HEK293 (cell line): ENCODE data around the gene ZNF423.

Experiments
- CTCF ChIA-PET: fragments of 350-600 bp; formaldehyde crosslinking; extraction: SDS; loops from one replicate; lab custom pipeline; 2021; ENCODE audit warnings: antibody characterized with exemption; lab: Yijun Ruan, JAX
- POLR2A ChIA-PET: fragments of 300-600 bp; formaldehyde crosslinking; extraction: SDS; loops from one replicate; lab custom pipeline; 2020; ENCODE audit warnings: antibody characterized with exemption, inconsistent platforms; lab: Yijun Ruan, JAX
- H3K27ac ChIP-seq: fragments of 200-500 bp; sonication (Bioruptor generic); 2 replicates; pipeline ENCODE4 v1.5.1; 2014; ENCODE audit warnings: low read depth, low read length, control low read depth, inconsistent platforms; ENCODE audit errors: extremely low read depth
- H3K36me3 ChIP-seq, 2 experiments: fragments of 200-500 bp in 1 of 2; sonication (Bioruptor generic) in 1 of 2; 1 replicate in 1 of 2; 2 replicates in 1 of 2; pipeline ENCODE4 v1.5.1; 2014 to 2017; ENCODE audit warnings: inconsistent platforms in 2 of 2, low read length in 2 of 2; ENCODE audit not compliant: control insufficient read depth in 2 of 2, insufficient read depth in 1 of 2
- H3K4me1 ChIP-seq: fragments of 200-500 bp; sonication (Bioruptor generic); 2 replicates; pipeline ENCODE4 v1.5.1; 2014; ENCODE audit warnings: mild to moderate bottlenecking, low read length, inconsistent platforms; ENCODE audit not compliant: control insufficient read depth, insufficient read depth
- H3K4me3 ChIP-seq: 2 replicates; pipeline ENCODE4 v1.5.1; 2011; ENCODE audit warnings: low read depth, mild to moderate bottlenecking, control low read depth, low read length, moderate library complexity
- H3K9me3 ChIP-seq: fragments of 200-500 bp; sonication (Bioruptor generic); 2 replicates; pipeline ENCODE4 v1.5.1; 2014; ENCODE audit warnings: low read depth, low read length, inconsistent platforms; ENCODE audit not compliant: control insufficient read depth, insufficient read depth
- GLIS1 ChIP-seq: fragments of 450-650 bp; formaldehyde crosslinking; IDR thresholded peaks from 2 replicates; pipeline ENCODE4 v1.5.1; 2016; ENCODE audit warnings: missing biosample characterization, missing genetic modification characterization
- KLF17 ChIP-seq: fragments of 450-650 bp; formaldehyde crosslinking; IDR thresholded peaks from 2 replicates; pipeline ENCODE4 v1.5.1; 2016; ENCODE audit warnings: missing biosample characterization, missing genetic modification characterization
- KLF8 ChIP-seq: fragments of 450-650 bp; formaldehyde crosslinking; IDR thresholded peaks from 2 replicates; pipeline ENCODE4 v1.5.1; 2016; ENCODE audit warnings: missing biosample characterization, missing genetic modification characterization
- MEIS1 ChIP-seq: sonication (generic); formaldehyde crosslinking; IDR thresholded peaks from 2 replicates; pipeline ENCODE4 v1.8.1; 2022; ENCODE audit warnings: missing genetic modification reagents, mild to moderate bottlenecking, borderline replicate concordance
- ZFP37 ChIP-seq: fragments of 450-650 bp; formaldehyde crosslinking; IDR thresholded peaks from 2 replicates; pipeline ENCODE4 v1.5.1; 2016; ENCODE audit warnings: missing biosample characterization, missing genetic modification characterization
- ZFP41 ChIP-seq: fragments of 450-650 bp; formaldehyde crosslinking; IDR thresholded peaks from 2 replicates; pipeline ENCODE4 v1.5.1; 2016; ENCODE audit warnings: missing biosample characterization, missing genetic modification characterization, borderline replicate concordance
- ZIC2 ChIP-seq: fragments of 450-650 bp; formaldehyde crosslinking; IDR thresholded peaks from 2 replicates; pipeline ENCODE4 v1.5.1; 2016; ENCODE audit warnings: missing biosample characterization, missing genetic modification characterization
- ZNF114 ChIP-seq: fragments of 450-650 bp; formaldehyde crosslinking; IDR thresholded peaks from 2 replicates; pipeline ENCODE4 v1.5.0; 2017; ENCODE audit warnings: missing biosample characterization, missing genetic modification characterization
- ZNF2 ChIP-seq: fragments of 450-650 bp; formaldehyde crosslinking; IDR thresholded peaks from 2 replicates; pipeline ENCODE4 v1.5.1; 2016; ENCODE audit warnings: missing biosample characterization, missing genetic modification characterization
- ZNF391 ChIP-seq: fragments of 450-650 bp; formaldehyde crosslinking; IDR thresholded peaks from 2 replicates; pipeline ENCODE4 v1.5.1; 2016; ENCODE audit warnings: low read depth, missing biosample characterization, missing genetic modification characterization, borderline replicate concordance
- ZNF548 ChIP-seq: fragments of 450-650 bp; formaldehyde crosslinking; IDR thresholded peaks from 2 replicates; pipeline ENCODE4 v1.5.1; 2016; ENCODE audit warnings: missing biosample characterization, missing genetic modification characterization
- ZNF549 ChIP-seq: fragments of 450-650 bp; IDR thresholded peaks from 2 replicates; pipeline ENCODE4 v1.5.1; 2018; ENCODE audit warnings: missing biosample characterization, missing genetic modification characterization, mild to moderate bottlenecking, inconsistent platforms, moderate library complexity
- ZNF623 ChIP-seq: fragments of 450-650 bp; formaldehyde crosslinking; IDR thresholded peaks from 2 replicates; pipeline ENCODE4 v1.5.1; 2016; ENCODE audit warnings: missing biosample characterization, missing genetic modification characterization
- ZNF677 ChIP-seq: fragments of 450-650 bp; IDR thresholded peaks from 2 replicates; pipeline ENCODE4 v1.5.0; 2018; ENCODE audit warnings: missing biosample characterization, mild to moderate bottlenecking, missing genetic modification characterization, moderate library complexity
- ZNF707 ChIP-seq: fragments of 450-650 bp; formaldehyde crosslinking; IDR thresholded peaks from 2 replicates; pipeline ENCODE4 v1.5.1; 2016; ENCODE audit warnings: missing biosample characterization, missing genetic modification characterization
- ZNF777 ChIP-seq: fragments of 450-650 bp; formaldehyde crosslinking; IDR thresholded peaks from 2 replicates; pipeline ENCODE4 v1.5.1; 2017; ENCODE audit warnings: missing biosample characterization, missing genetic modification characterization, borderline replicate concordance
- TF ChIP-seq, protein P1 (sequence below): fragments of 450-650 bp; formaldehyde crosslinking; IDR thresholded peaks from 2 replicates; pipeline ENCODE4 v1.5.1; 2016; ENCODE audit warnings: missing biosample characterization, missing genetic modification characterization, low read depth
- TF ChIP-seq, protein P2 (sequence below): fragments of 450-650 bp; formaldehyde crosslinking; IDR thresholded peaks from 2 replicates; pipeline ENCODE4 v1.5.1; 2016; ENCODE audit warnings: missing biosample characterization, missing genetic modification characterization

The ZNF423 gene

DNA sequence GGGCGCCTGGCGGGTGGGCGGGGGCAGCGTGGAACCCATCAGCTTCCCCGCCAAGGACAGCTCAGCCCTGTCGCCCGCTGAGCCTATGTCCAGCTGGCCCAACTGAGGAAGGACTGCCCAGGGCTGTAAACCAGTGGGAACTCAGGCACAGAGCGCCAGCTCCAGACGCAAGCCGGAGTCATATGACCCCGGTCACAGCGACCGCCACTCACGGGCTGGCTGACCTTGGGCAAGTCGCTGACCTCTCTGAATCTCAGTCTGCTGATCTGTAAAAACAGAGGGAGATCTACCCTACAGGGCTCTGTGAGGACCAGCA is 312.3 kb downstream of the ZNF423 start (continued):
- TF ChIP-seq, protein P1, sequence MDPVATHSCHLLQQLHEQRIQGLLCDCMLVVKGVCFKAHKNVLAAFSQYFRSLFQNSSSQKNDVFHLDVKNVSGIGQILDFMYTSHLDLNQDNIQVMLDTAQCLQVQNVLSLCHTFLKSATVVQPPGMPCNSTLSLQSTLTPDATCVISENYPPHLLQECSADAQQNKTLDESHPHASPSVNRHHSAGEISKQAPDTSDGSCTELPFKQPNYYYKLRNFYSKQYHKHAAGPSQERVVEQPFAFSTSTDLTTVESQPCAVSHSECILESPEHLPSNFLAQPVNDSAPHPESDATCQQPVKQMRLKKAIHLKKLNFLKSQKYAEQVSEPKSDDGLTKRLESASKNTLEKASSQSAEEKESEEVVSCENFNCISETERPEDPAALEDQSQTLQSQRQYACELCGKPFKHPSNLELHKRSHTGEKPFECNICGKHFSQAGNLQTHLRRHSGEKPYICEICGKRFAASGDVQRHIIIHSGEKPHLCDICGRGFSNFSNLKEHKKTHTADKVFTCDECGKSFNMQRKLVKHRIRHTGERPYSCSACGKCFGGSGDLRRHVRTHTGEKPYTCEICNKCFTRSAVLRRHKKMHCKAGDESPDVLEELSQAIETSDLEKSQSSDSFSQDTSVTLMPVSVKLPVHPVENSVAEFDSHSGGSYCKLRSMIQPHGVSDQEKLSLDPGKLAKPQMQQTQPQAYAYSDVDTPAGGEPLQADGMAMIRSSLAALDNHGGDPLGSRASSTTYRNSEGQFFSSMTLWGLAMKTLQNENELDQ (tag by site-specific recombination) = no peak
- TF ChIP-seq ZNF2 (tag by site-specific recombination) (no peak), ZNF677 (tag by site-specific recombination) (no peak)

GRCh38 chr16:49542946-49543630 is 312.8 kb downstream of the ZNF423 start:
- no peaks in the 10 kb centered on the region for H3K36me3 ChIP-seq
- H3K9me3 ChIP-seq = no peaks in the 10 kb centered on the region
- CTCF ChIA-PET = interaction anchor here (1.1 kb wide), 1 partner anchor 13 kb away, joined by 4 read pairs; no protein-coding TSS in a partner anchor
- TF ChIP-seq ZNF707 (tag by site-specific recombination) = no peak
- TF ChIP-seq, protein P2, sequence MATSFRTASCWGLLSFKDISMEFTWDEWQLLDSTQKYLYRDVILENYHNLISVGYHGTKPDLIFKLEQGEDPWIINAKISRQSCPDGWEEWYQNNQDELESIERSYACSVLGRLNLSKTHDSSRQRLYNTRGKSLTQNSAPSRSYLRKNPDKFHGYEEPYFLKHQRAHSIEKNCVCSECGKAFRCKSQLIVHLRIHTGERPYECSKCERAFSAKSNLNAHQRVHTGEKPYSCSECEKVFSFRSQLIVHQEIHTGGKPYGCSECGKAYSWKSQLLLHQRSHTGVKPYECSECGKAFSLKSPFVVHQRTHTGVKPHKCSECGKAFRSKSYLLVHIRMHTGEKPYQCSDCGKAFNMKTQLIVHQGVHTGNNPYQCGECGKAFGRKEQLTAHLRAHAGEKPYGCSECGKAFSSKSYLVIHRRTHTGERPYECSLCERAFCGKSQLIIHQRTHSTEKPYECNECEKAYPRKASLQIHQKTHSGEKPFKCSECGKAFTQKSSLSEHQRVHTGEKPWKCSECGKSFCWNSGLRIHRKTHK (tag by site-specific recombination) = no peak
- no peak for TF ChIP-seq KLF8
- TF ChIP-seq ZNF548 = no peak
- TF ChIP-seq, all 188 proteins: peak for 0
- Histone ChIP-seq H3K4me1 (no peaks in the 10 kb centered on the region), H3K4me3 (no peak overlapping the region), H3K27ac (no peak overlapping the region)
- POLR2A ChIA-PET = no interaction called here

GRCh38 chr16:49542391-49542891 is 313.5 kb downstream of the ZNF423 start:
- Histone ChIP-seq H3K9me3 (no peaks in the 10 kb centered on the region), H3K4me3 (no peak overlapping the region), H3K27ac (no peak overlapping the region), H3K36me3 (no peaks in the 10 kb centered on the region), H3K4me1 (no peaks in the 10 kb centered on the region)
- CTCF ChIA-PET = interaction anchor here (0.5 to 1.1 kb wide), 2 partner anchors 14 to 29 kb away, joined by 3 to 4 read pairs; no protein-coding TSS in a partner anchor
- POLR2A ChIA-PET = no interaction called here
- TF ChIP-seq GLIS1 (tag by site-specific recombination) (peak; percentile 87), ZNF623 (tag by site-specific recombination) (no peak), ZNF114 (tag by site-specific recombination) (no peak), ZFP37 (tag by site-specific recombination) (no peak), ZNF707 (tag by site-specific recombination) (no peak), ZNF549 (no peak), MEIS1 (CRISPR knock-in tag) (no peak), ZNF391 (no peak), ZFP41 (tag by site-specific recombination) (no peak), ZIC2 (tag by site-specific recombination) (peak; percentile 96)

GRCh38 chr16:49540836-49541235 is 315.1 kb downstream of the ZNF423 start:
- POLR2A ChIA-PET = no interaction called here
- H3K9me3 ChIP-seq = no peaks in the 10 kb centered on the region
- H3K4me1 ChIP-seq = no peaks in the 10 kb centered on the region
- no peak overlapping the region for H3K4me3 ChIP-seq
- CTCF ChIA-PET = no interaction called here
- H3K27ac ChIP-seq = no peak overlapping the region
- TF ChIP-seq KLF17 (tag by site-specific recombination) (no peak), ZNF777 (tag by site-specific recombination) (no peak)
- TF ChIP-seq, all 188 proteins: peak for 0
- no peaks in the 10 kb centered on the region for H3K36me3 ChIP-seq
